Right renal cortex interstitium (tissue), 3 donors: Measurements from ENCODE around the gene CCR7. TPM values are rescaled to one million over a fixed set of nuclear protein-coding genes. Genes with fewer than 3 reads are reported as not detected.

Experiments used
- DNase-seq, 3 donors: peaks; one replicate each; pipeline ENCODE4 v3.0.0-alpha.2; 2013; ENCODE audit warnings: low read depth in 3 of 3, low spot score in 2 of 3
- polyA plus RNA-seq, 3 donors: library from polyadenylated mRNA; unstranded; fragments of 120-200 nt; gene quantifications; one replicate each; pipeline ENCODE4 v1.2.1, GENCODE V29; 2013; ENCODE audit not compliant: insufficient read length in 3 of 3

The CCR7 gene
- polyA plus RNA-seq, 3 donors = 0.21 to 0.40 (median 0.24) TPM

DNA sequence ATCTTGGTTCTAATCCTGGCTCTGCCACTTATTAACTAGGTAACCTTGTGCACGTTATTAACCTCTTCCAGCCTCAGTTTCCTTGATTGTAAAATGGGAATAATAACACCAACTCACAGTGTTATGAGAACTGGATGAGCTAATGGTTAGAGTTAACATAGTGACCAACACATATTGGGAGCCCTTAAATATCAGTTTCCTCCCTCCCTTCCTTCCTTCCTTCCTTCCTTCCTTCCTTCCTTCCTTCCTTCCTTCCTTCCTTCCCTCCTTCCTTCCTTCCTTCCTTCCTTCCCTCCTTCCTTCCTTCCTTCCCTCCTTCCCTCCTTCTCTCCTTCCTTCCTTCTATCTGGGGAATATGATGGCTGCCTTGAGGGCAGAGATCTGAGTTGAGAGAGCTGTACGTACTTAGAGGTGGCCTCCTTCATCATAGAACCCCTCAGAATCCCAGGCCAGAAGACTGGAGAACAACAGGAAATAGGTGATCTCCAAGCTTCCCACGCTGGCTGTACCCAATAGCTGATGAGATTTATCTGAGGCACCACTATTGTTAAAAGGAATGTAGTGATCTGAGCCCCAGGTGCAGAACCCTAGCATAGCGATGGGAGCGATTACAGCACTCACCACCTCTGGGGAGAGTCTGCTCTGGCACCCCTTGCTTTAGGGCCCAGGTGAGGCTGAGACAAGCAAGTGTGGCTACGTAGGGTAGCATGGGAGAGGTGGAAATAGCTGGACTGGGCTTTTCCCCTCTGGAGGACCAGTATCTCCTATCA lies 26.2 kb downstream of the CCR7 start:
- no peak for DNase-seq

DNA sequence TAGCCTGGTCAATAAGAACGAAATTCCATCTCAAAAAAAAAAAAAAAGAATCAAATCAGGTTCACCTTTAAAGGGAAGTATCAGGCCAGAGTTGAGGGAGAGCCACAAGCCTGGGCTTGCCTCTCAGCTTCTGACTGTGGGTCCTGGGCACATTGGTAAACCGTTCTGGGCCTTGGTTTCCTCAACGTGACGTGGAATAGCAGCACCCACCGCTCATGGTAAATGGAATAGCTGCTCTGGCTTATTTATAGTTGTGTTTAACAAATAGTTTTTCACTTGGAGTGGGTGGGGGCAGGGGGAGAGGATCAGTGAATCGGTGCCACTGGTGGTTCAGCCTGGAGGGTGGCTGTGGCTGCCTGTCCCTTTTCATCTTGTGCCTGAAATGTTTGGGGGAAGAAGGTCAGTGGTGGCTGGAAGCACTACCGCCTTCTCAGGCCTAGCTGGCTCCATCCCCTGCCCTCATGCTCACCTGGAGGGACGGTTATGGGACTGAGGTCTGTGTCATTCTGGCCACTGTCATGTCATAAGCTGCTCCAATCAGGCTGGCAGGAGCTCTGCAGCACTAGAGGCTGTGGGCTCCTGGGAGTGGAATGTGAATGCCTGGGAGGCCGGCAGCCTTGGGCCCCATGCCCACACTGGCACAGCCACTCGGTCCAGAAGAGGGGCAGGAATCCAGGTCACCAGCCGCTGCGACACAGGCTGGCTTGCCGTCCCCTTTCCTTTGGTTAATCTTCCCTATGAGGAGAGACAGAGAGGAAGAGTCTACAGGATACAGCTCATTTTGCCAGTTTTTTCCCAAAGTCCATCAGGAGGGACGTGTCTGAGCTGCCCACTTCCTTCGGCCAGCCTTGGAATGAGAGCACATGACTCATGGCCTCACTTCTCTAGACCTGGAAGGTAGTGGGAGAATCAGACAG lies 27.0 kb downstream of the CCR7 start:
- no peak for DNase-seq

GRCh38 chr17:40536295-40537171 lies 28.7 kb downstream of the CCR7 start:
- no peak for DNase-seq

DNA sequence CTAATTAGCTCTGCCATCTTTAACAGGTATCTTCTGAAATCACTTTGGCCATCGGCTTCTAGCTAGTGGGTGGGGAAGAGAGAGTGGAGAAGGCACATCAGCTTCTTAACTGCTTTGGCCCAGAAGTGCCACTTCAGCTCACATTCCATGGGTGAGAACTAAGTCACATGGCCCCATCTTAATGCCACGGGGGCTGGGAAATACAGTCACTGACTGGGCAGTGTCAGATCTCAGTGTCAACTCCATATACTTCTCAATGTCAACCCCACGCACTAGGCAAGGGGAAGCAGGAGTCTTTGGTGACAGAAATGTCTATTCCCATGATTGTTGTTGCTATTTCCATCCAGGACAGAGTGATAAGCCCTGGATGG lies 29.4 kb downstream of the CCR7 start:
- DNase-seq = no peak

DNA sequence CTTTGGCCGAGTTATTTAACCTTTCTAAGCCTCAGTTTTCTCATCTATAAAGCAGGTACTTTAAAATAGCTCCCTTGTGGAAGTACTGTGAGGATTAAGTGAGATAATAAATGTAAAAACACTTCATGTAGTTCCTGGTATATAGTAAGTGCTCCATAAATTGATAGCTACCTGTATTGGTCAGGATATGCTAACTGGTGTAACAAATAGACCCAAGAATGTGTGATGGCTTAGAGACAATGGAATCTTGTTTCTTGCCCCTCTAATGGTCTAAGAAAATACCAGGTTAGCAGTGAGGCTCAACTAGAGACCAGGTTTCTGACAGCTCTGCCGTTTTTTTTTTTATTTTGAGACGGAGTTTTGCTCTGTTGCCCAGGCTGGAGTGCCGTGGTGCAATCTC lies 29.8 kb downstream of the CCR7 start:
- DNase-seq = no peak

DNA sequence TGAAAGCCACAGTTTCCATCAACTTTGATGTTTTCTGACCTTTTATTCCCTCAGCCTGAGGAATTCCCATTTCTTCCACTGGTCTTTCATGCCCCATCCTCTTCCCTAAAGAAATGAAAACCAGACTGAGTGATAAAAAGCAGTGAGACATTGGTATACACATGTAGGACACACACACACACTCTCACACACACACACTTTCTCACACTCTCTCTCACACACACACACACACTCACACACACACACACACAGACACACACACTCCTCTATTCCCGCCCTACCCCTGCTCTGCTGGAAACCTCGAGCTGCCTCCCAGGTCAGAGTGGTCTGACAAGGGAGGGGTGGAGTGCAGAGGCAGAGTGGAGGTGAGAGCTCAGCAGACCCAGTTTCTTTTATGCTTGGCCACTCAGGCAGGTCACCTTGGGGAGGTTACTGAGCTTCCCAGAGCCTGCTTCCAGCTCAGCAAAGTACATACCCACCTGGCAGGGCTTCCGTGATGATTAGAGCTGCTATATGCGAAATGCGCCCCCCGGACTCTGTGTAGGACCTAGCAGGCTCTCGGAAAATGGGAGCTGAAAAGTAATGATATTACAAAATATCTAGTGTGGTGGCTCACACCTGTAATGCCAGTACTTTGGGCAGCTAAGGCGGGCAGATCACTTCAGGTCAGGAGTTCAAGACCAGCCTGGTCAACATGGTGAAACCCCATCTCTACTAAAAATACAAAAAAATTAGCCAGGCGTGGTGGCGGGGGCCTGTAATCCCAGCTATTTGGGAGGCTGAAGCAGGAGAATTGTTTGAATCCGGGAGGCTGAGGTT lies 30.7 kb downstream of the CCR7 start:
- DNase-seq = no peak

DNA sequence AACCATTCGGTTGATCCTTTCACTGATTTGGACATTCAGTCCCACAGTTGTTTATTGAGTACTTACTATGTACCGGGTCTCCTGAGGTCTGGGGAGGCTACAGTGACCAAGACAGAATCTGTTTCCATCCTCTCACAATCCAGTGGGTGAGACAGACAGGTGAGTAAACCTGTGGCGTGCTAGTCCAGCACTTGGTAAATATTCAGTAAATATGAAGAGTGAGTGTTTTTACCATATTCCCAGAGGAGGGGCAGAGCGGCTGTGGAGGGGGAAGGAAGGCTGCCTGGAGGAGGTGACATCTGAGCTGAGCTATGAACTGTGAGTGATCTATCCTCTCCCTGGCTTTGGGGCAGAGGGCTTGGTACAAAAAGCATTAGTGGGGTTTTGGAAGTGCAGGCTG lies 31.4 kb downstream of the CCR7 start:
- DNase-seq = no peak

GRCh38 chr17:40532520-40533253 lies 32.6 kb downstream of the CCR7 start:
- DNase-seq = no peak

GRCh38 chr17:40531051-40531991 lies 34.0 kb downstream of the CCR7 start:
- no peak for DNase-seq

- DNase-seq = no peak
Observed at GRCh38 chr17:40530531-40530994, 34.7 kb downstream of the CCR7 start.

- no peak for DNase-seq
Observed at GRCh38 chr17:40529991-40530390, 35.3 kb downstream of the CCR7 start.

DNA sequence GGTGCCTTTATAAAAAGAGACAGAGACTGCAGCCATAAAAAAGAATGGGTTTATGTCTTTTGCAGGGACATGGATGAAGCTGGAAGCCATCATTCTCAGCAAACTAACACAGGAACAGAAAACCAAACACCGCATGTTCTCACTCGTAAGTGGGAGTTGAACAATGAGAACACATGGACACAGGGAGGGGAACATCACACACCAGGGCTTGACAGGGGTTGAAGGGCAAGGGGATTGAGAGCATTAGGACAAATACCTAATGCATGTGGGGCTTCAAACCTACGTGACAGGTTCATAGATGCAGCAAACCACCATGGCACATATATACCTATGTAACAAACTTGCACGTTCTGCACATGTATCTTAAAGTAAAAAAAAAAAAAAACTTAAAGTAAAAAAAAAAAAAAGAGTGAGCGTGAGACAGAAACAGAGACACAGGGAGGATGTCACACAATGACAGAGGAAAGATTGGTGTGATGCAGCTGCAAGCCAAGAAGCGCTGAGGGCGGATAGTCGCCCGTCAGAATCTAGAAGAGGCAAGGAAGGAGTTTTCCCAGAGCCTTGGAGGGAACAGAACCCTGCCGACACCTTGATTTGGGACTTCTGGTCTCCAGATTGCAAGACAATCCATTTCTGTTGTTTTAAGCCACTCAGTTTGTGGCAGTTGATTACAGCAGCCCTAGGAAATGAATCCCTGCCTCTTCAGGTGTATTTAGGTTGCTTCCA lies 36.4 kb downstream of the CCR7 start:
- no peak for DNase-seq

DNA sequence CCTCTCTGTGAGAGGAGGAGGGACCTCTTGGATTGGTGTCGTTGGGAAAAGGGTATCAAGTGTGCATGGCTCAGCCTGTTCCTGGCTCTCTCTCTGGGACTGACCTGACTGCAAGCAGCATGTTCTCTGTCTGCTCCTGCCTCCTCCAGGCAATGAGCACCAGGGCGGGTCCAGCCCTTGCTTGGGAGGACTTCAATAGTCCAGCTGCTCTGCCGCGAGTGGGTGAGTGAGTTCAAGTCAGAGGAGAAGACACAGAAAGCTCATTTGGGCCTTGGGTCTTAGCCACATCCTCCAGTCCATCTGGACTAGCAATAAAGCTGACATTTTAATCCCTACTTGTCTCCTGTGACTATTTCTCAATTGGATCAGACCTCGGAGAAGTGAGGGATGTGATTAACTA lies 38.6 kb downstream of the CCR7 start:
- DNase-seq = no peak

DNA sequence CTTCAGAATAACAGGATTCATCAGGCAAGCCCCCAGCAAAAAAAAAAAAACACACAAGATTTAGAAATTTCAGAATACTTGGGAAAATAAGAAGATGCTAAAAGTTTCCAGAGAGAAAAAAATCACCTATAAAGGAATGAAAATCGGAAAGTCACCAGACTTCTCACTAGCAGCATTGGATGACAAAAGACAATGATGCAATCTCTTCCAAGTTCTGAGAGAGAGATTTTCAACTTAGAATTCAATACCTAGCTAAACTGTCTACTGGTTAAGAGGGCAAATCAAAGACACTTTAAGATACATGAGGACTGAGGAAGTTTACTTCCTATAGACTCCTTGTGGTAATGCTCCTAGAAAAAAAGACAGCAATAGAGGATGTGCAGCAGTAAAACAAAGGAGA lies 40.0 kb downstream of the CCR7 start:
- no peak for DNase-seq

DNA sequence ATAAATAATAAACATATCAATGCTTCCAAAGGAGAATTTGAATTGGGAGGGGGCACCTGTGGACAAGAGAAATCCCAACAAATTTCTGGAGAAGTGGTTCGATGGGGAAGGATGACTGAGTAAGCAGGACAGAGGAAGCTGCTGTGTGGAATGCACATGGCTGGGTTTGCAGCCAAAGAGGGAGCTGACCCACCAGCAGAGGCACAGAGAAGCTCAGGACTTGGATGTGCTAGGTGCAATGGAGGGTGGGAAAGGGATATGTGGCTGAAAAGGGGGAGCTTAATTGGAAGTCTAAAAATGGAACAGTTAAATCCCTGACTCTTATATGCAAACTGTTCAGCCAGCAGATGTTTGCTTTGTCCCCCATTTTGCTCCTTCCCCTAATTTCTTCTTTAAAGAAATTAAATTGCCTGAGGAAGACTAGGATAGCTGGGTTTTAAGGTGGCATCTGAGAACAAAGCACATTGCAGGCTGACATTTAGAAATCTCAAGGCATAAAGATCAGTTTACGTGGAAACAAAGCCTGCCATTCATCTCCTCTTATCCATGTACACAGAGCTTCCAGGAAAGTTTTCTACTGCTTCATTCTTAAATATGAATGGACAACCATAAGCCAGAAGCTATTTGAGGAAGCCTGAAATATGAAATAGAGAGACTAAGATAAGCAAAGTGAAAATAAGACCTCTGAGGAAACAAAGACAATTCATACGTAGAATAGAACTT lies 40.9 kb downstream of the CCR7 start:
- no peak for DNase-seq

DNA sequence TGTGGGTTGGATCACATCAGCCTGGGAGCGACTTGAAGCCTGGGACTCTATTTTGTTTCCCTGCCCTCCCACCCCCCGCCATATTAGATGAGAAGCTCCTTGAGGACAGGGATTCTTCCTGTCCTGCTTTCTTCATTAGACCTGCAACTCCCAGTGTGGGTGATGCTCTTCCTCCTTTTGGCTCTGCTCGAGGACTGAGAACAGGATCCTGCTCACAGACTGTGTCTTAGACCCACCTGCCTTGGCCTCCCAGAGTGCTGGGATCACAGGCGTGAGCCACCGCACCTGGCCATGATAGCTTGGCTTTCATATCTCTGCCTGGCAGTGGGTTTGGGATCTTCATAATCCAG lies 42.3 kb downstream of the CCR7 start:
- DNase-seq = no peak
